C4-2B (cell line): Measurements from ENCODE around the gene TMEM236.

Experiments
- CTCF ChIP-seq: fragments of 450-650 bp; conservative IDR thresholded peaks from 2 replicates; pipeline ENCODE4 v1.5.1; 2017; ENCODE audit warnings: mild to moderate bottlenecking
- ZFX ChIP-seq: fragments of 450-650 bp; IDR thresholded peaks from 2 replicates; pipeline ENCODE4 v1.6.1; 2017

- TF ChIP-seq CTCF, result no peak
- no peak for TF ChIP-seq ZFX
Measured at GRCh38 chr10:17712717-17713471, 39.1 kb upstream of the TMEM236 start.
